SW480 (cell line): ENCODE data around the gene ZNF678.
"Not testable (repeated sequence)": the region's sequence is repeated elsewhere in the genome, so short reads cannot be mapped to it uniquely, and the experiment has no call there.

Source experiments
- DNase-seq: peaks from one replicate; pipeline ENCODE4 v3.0.0-alpha.2; 2016; ENCODE audit warnings: low spot score

ZNF678 gene

GRCh38 chr1:227551881-227552280, 11.5 kb upstream of the ZNF678 start:
- DNase-seq = not testable (repeated sequence)

- no peak for DNase-seq
Observed at GRCh38 chr1:227556288-227556687, 7.1 kb upstream of the ZNF678 start.

GRCh38 chr1:227557962-227558725, 5.2 kb upstream of the ZNF678 start:
- DNase-seq = no peak

- DNase-seq = no peak
Observed at GRCh38 chr1:227558732-227559262, 4.6 kb upstream of the ZNF678 start.

- no peak for DNase-seq
Observed at GRCh38 chr1:227559499-227559898, 3.9 kb upstream of the ZNF678 start.

GRCh38 chr1:227559926-227560325, 3.4 kb upstream of the ZNF678 start:
- no peak for DNase-seq

- no peak for DNase-seq
Observed at GRCh38 chr1:227560393-227561173, 2.8 kb upstream of the ZNF678 start.

- DNase-seq = no peak
Observed at GRCh38 chr1:227561241-227561907, 2.0 kb upstream of the ZNF678 start.

- no peak for DNase-seq
Observed at GRCh38 chr1:227562037-227562436, 1.3 kb upstream of the ZNF678 start.

- no peak for DNase-seq
Observed at GRCh38 chr1:227562933-227563323, 428 bp upstream of the ZNF678 start.

GRCh38 chr1:227567256-227567655, 3.9 kb downstream of the ZNF678 start:
- no peak for DNase-seq

- DNase-seq = no peak
Observed at GRCh38 chr1:227568593-227568992, 5.2 kb downstream of the ZNF678 start.

- no peak for DNase-seq
Observed at GRCh38 chr1:227572752-227573151, 9.4 kb downstream of the ZNF678 start.

- no peak for DNase-seq
Observed at GRCh38 chr1:227574926-227575325, 11.6 kb downstream of the ZNF678 start.

GRCh38 chr1:227576189-227576588, 12.8 kb downstream of the ZNF678 start:
- DNase-seq = no peak

- DNase-seq = no peak
Observed at GRCh38 chr1:227577500-227577899, 14.1 kb downstream of the ZNF678 start.

GRCh38 chr1:227583354-227583753, 20.0 kb downstream of the ZNF678 start:
- DNase-seq = no peak

GRCh38 chr1:227586733-227587132, 23.4 kb downstream of the ZNF678 start:
- no peak for DNase-seq

GRCh38 chr1:227587968-227588367, 24.6 kb downstream of the ZNF678 start:
- no peak for DNase-seq

GRCh38 chr1:227588769-227589168, 25.4 kb downstream of the ZNF678 start:
- DNase-seq = not testable (repeated sequence)

- DNase-seq = not testable (repeated sequence)
Observed at GRCh38 chr1:227589777-227590176, 26.4 kb downstream of the ZNF678 start.

GRCh38 chr1:227596222-227596621, 32.9 kb downstream of the ZNF678 start:
- DNase-seq = not testable (repeated sequence)

- DNase-seq = no peak
Observed at GRCh38 chr1:227603327-227603726, 40.0 kb downstream of the ZNF678 start.
